Tibial nerve (tissue), 4 donors: ENCODE results near the gene POLE4. TPM values are rescaled to one million over a fixed set of nuclear protein-coding genes. Genes with fewer than 3 reads are reported as not detected.

Experiments used
- DNase-seq, 2 donors: peaks; one replicate each; pipeline ENCODE4 v3.0.0-alpha.2; 2019; ENCODE audit warnings: low spot score in 2 of 2
- H3K27ac ChIP-seq, 4 donors: fragments of 200-600 bp; sonication (generic) in 3 of 4; one replicate each; pipeline ENCODE4 v1.5.1; 2017 to 2019; ENCODE audit warnings: mild to moderate bottlenecking in 1 of 4
- H3K27me3 ChIP-seq, 2 donors: fragments of 200-600 bp; sonication (generic) in 1 of 2; one replicate each; pipeline versions ENCODE4 v1.5.1 to v1.6.0; 2017 to 2019
- H3K36me3 ChIP-seq, 3 donors: fragments of 200-600 bp; sonication (generic); one replicate each; pipeline ENCODE4 v1.5.1; 2018 to 2019
- H3K4me1 ChIP-seq, 4 donors: fragments of 200-600 bp; sonication (generic) in 3 of 4; one replicate each; pipeline ENCODE4 v1.5.1; 2017 to 2019
- H3K4me3 ChIP-seq, 4 donors: fragments of 200-600 bp; sonication (generic) in 3 of 4; one replicate each; pipeline ENCODE4 v1.5.1; 2017 to 2019; ENCODE audit warnings: mild to moderate bottlenecking in 1 of 4, moderate library complexity in 1 of 4
- H3K9me3 ChIP-seq, 4 donors: fragments of 200-600 bp; sonication (generic) in 3 of 4; one replicate each; pipeline ENCODE4 v1.5.1; 2017 to 2019
- EP300 ChIP-seq, 2 donors: sonication (generic); formaldehyde crosslinking; IDR thresholded peaks; one replicate each; pipeline ENCODE4 v1.6.1; 2017; ENCODE audit warnings: antibody characterized with exemption in 2 of 2, mild to moderate bottlenecking in 1 of 2
- POLR2A ChIP-seq, 2 donors: fragments of 450-650 bp; IDR thresholded peaks; one replicate each; pipeline ENCODE4 v1.6.1; 2017; ENCODE audit warnings: antibody characterized with exemption in 2 of 2, mild to moderate bottlenecking in 2 of 2, moderate library complexity in 2 of 2
- WGBS, 2 donors: methylation state at CpG; one replicate each; pipeline ENCODE4 v1.1.5; 2018; 5-methylcytosine and 5-hydroxymethylcytosine counted together
- total RNA-seq, 4 donors: library from RNA; depleted of rRNA; stranded (reverse); fragments of >200 nt; gene quantifications; one replicate each; pipeline ENCODE4 v1.1.0, GENCODE V29; 2016
- TF ChIP-seq, protein P1 (sequence below), 5 experiments: fragments of 200-600 bp in 3 of 5; fragments of 450-650 bp in 2 of 5; sonication (generic) in 3 of 5; IDR thresholded peaks; one replicate each; pipeline ENCODE4 v1.5.1; 2016 to 2019; ENCODE audit warnings: antibody characterized with exemption in 5 of 5, mild to moderate bottlenecking in 3 of 5, moderate library complexity in 2 of 5

The POLE4 gene
- total RNA-seq, 4 donors from 2014 or later: 16.2 to 44.2 (median 25.9) TPM

DNA sequence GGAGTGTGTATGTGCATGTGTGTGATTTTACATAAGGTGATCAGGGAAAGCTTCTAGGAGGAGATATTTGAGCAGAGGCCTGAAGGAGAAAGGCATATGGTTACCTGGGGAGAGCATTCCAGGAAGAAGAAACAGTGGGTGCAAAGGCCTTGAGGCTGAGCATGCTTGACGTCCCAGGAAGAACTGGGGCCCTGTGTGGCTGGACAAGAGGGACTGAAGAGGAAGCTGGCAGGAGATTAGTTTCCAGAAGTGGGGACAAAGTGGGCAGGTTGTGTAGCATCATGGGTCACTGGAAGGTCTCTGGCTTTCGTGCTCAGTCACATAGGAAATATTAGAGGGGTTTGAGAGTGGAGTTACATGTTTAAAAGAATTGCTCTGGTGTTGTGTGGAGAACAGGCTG, 42.0 kb upstream of the POLE4 start:
- H3K36me3 ChIP-seq: no peaks in the 10 kb centered on the region
- peaks cover 0 to 3% of the 10 kb centered on the region in 2 donors for H3K27me3 ChIP-seq
- no peak overlapping the region for H3K27ac ChIP-seq
- WGBS, 2 donors: 64 to 66% methylated on average over 2 of the region's 2 CpGs
- peaks cover 0 to 5% (median 0%) of the 10 kb centered on the region in 4 donors for H3K4me1 ChIP-seq
- TF ChIP-seq EP300 (IDR thresholded peaks at IDR 0.05): no peak
- no peak for TF ChIP-seq POLR2A (IDR thresholded peaks at IDR 0.05)
- DNase-seq: no peak
- peaks cover 0 to 13% (median 0%) of the 10 kb centered on the region in 4 donors for H3K9me3 ChIP-seq
- H3K4me3 ChIP-seq: no peak overlapping the region

DNA sequence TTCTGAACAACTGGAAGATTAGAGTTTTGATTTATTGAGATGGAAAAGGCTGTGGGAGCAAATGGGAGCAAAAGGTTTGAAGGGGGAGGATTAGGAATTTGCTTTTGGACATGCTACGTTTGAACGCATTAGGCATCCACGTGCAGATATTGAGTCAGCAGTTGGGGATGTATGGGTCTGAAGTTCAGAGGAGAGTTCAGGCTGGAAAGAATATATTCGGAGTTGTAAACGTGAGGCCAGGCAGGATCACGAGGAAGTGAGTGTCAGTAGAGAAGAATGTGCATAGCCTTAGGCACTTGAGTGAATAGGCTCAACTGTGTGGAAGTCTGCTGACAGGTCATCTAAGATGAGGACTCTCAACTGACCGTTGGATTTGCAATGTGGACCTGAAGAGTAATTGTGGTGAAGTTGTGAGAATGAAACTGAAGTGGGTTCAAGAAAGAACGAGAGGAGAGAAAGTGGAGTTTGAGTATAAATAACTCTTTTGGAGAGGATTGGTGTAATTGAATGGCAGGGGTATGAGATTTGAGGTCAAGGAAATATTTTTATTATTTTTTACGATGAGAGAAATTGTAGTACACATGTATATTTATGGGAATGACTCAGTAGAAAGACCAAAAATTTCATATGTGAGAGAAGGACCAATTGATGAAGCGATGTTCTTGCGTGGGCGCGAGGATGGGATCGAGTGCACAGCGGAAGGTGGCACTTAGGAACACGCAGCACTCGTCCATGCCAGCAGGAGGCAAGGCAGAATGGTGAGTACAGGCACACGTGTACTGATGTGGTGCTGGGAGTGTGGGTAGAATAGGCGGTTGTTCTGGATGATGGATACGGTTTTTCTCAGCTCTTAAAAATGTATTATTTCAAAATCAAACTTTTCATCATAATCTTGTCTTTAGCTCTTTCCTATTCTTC, 40.5 kb upstream of the POLE4 start:
- TF ChIP-seq, protein P1, sequence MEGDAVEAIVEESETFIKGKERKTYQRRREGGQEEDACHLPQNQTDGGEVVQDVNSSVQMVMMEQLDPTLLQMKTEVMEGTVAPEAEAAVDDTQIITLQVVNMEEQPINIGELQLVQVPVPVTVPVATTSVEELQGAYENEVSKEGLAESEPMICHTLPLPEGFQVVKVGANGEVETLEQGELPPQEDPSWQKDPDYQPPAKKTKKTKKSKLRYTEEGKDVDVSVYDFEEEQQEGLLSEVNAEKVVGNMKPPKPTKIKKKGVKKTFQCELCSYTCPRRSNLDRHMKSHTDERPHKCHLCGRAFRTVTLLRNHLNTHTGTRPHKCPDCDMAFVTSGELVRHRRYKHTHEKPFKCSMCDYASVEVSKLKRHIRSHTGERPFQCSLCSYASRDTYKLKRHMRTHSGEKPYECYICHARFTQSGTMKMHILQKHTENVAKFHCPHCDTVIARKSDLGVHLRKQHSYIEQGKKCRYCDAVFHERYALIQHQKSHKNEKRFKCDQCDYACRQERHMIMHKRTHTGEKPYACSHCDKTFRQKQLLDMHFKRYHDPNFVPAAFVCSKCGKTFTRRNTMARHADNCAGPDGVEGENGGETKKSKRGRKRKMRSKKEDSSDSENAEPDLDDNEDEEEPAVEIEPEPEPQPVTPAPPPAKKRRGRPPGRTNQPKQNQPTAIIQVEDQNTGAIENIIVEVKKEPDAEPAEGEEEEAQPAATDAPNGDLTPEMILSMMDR (IDR thresholded peaks at IDR 0.05): no peak
- TF ChIP-seq EP300 (IDR thresholded peaks at IDR 0.05): no peak
- no peak for TF ChIP-seq POLR2A (IDR thresholded peaks at IDR 0.05)
- no peak overlapping the region for H3K27ac ChIP-seq
- no peak for DNase-seq
- peaks cover 0 to 15% (median 0%) of the 10 kb centered on the region in 4 donors for H3K9me3 ChIP-seq
- WGBS, 2 donors: 74 to 76% methylated on average over 20 of the region's 20 CpGs
- H3K4me3 ChIP-seq: no peak overlapping the region
- peaks cover 0 to 5% (median 0%) of the 10 kb centered on the region in 4 donors for H3K4me1 ChIP-seq
- H3K36me3 ChIP-seq: no peaks in the 10 kb centered on the region
- peaks cover 0 to 3% of the 10 kb centered on the region in 2 donors for H3K27me3 ChIP-seq

DNA sequence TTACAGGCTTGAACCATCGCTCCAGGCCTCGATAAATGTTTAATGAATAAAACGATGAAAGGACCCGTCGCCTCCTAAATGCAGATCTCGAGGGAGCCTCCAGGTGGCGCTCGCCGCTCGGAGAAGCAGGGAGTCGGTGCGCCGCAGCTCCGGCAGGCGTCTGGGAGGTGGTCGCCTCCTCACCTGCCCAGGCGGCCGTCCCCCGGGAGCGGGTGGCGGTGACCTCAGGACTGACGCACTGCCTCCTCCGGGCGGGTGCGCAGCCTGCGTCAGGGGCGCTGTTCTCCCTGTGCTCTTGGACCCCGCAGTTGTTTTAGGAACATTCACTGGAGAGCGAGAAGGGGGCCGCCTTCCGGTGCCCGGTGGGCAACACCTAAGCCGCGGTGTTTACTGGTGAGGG, 38.6 kb upstream of the POLE4 start:
- Histone ChIP-seq H3K4me3 (peak overlapping the region in 2 of 4 donors; percentile 17 to 30), H3K27ac (no peak overlapping the region), H3K27me3 (peaks cover 0 to 3% of the 10 kb centered on the region in 2 donors), H3K4me1 (peaks cover 0 to 5% (median 0%) of the 10 kb centered on the region in 4 donors), H3K36me3 (no peaks in the 10 kb centered on the region), H3K9me3 (peaks cover 0 to 18% (median 0%) of the 10 kb centered on the region in 4 donors)
- DNase-seq: peak; percentile 35 to 42
- WGBS, 2 donors: 5 to 9% methylated on average over 34 of the region's 34 CpGs
- TF ChIP-seq EP300 (IDR thresholded peaks at IDR 0.05) (no peak), POLR2A (IDR thresholded peaks at IDR 0.05) (no peak)
- TF ChIP-seq, protein P1 (IDR thresholded peaks at IDR 0.05): peak; percentile 57 to 81 (median 71)

DNA sequence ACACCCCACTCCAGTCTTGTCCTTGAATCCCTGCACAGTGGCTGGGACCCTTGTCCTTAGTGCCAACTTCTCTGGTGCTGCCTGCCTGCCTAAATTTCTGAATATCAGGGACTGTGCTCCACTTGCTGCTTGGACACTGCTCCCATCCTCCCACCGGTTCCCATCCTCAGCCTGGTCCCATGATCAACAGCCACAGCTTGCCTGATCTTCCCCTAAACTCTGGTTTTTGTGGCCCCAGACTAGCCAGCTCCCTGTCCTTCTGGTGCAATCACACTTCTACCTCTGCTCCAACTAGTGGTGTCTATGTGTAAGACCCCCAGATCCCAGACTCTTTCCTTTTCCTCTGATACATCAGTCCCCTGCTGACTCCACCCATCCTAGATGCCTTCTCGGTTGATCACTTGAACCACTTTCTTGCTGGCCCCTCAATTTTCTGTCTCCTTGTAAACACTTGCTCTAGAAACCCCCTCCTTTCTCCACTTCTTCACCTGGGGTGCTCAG, 37.2 kb upstream of the POLE4 start:
- Histone ChIP-seq H3K9me3 (peaks cover 0 to 18% (median 0%) of the 10 kb centered on the region in 4 donors), H3K4me1 (peaks cover 0 to 5% (median 0%) of the 10 kb centered on the region in 4 donors), H3K27me3 (peaks cover 0 to 3% of the 10 kb centered on the region in 2 donors), H3K36me3 (no peaks in the 10 kb centered on the region), H3K4me3 (no peak overlapping the region), H3K27ac (no peak overlapping the region)
- 91 to 95% methylated on average over 2 of the region's 2 CpGs for whole genome bisulfite sequencing, 2 donors
- TF ChIP-seq POLR2A (IDR thresholded peaks at IDR 0.05) (no peak), EP300 (IDR thresholded peaks at IDR 0.05) (no peak)
- TF ChIP-seq, protein P1 (IDR thresholded peaks at IDR 0.05): no peak
- no peak for DNase-seq

DNA sequence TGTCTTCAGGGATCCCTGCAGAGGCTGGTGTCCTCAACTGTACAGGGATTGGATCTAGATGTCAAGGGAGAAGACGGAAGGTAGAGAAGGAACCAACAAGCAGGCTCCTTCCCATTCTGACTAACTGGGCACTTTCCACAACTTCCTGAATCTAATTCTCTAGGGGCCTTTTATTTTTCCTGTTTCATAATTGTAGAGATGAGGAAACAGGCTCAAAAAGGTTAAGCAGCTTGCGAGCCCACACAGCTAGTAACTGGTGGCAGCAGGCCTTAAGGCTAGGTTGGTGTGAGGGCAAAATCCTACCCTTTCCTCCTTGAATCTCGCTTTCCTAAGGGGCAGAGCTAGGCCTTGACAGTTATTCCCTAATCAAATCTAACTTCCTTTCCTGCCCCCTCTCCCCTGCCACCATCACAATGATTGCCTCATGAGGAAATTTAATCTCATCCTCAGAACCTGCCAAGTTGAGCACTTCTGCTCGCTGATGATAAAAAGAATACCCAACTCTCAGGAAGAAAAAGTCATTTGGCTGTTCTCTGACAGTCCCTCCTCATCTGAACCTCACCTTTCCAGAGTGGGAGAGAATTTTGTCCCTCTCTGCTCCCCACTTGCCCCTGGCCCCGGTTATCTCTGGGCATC, 35.7 kb upstream of the POLE4 start:
- Histone ChIP-seq H3K9me3 (peaks cover 0 to 24% (median 0%) of the 10 kb centered on the region in 4 donors), H3K4me1 (peaks cover 0 to 5% (median 0%) of the 10 kb centered on the region in 4 donors), H3K36me3 (no peaks in the 10 kb centered on the region), H3K27me3 (peaks cover 0 to 3% of the 10 kb centered on the region in 2 donors), H3K27ac (no peak overlapping the region), H3K4me3 (no peak overlapping the region)
- WGBS, 2 donors: 75 to 76% methylated on average over 5 of the region's 5 CpGs
- DNase-seq: no peak
- peak in 1 of 2 donors; percentile 28 for TF ChIP-seq EP300 (IDR thresholded peaks at IDR 0.05)
- no peak for TF ChIP-seq POLR2A (IDR thresholded peaks at IDR 0.05)
- TF ChIP-seq, protein P1 (IDR thresholded peaks at IDR 0.05): no peak
